Thyroid gland (tissue), 4 donors: ENCODE measurements around the gene SLC23A2. TPM values are rescaled to one million over a fixed set of nuclear protein-coding genes. Genes with fewer than 3 reads are reported as not detected.

ENCODE experiments used
- DNase-seq, 2 donors: peaks; one replicate each; pipeline ENCODE4 v3.0.0-alpha.2; 2019
- H3K27ac ChIP-seq, 3 donors: fragments of 200-600 bp; sonication (generic); 1 replicate in 2 of 3; 2 replicates in 1 of 3; pipeline ENCODE4 v1.5.1; 2016 to 2019; ENCODE audit warnings: mild to moderate bottlenecking in 1 of 3, moderate library complexity in 1 of 3
- H3K27me3 ChIP-seq: fragments of 200-600 bp; sonication (generic); one replicate; pipeline ENCODE4 v1.5.1; 2019
- H3K36me3 ChIP-seq, 2 donors: fragments of 200-600 bp; sonication (generic); one replicate each; pipeline ENCODE4 v1.5.1; 2016 to 2019
- H3K4me1 ChIP-seq, 2 donors: fragments of 200-600 bp; sonication (generic); one replicate each; pipeline ENCODE4 v1.5.1; 2017 to 2019
- H3K4me3 ChIP-seq, 3 donors: fragments of 200-600 bp; sonication (generic); replicated peaks in 1 of 3; 1 replicate in 2 of 3; 2 replicates in 1 of 3; pipeline ENCODE4 v1.5.1; 2016; ENCODE audit warnings: mild to moderate bottlenecking in 1 of 3
- H3K9me3 ChIP-seq: fragments of 200-600 bp; sonication (generic); one replicate; pipeline ENCODE4 v1.5.1; 2017
- POLR2A ChIP-seq, 2 donors: fragments of 450-650 bp; IDR thresholded peaks; one replicate each; pipeline ENCODE4 v1.6.1; 2017; ENCODE audit warnings: antibody characterized with exemption in 2 of 2, mild to moderate bottlenecking in 2 of 2, moderate library complexity in 1 of 2
- WGBS, 2 donors: methylation state at CpG; one replicate each; pipeline ENCODE4 v1.1.5; 2017; 5-methylcytosine and 5-hydroxymethylcytosine counted together
- intact Hi-C: fragments of 100-400 bp; cut with DNase I; formaldehyde crosslinking; loops from one replicate; pipeline ENCODE4 v1.15.1; 2023
- total RNA-seq, 4 donors: library from RNA; depleted of rRNA; stranded (reverse); fragments of >200 nt; gene quantifications; one replicate each; pipeline ENCODE4 v1.2.3, GENCODE V29; 2016
- TF ChIP-seq, protein P1 (sequence below), 6 experiments: fragments of 200-600 bp in 3 of 6; fragments of 450-650 bp in 3 of 6; sonication (generic) in 3 of 6; IDR thresholded peaks; one replicate each; pipeline ENCODE4 v1.5.1; 2016 to 2019; ENCODE audit warnings: antibody characterized with exemption in 6 of 6, mild to moderate bottlenecking in 2 of 6, inconsistent platforms in 1 of 6, moderate library complexity in 1 of 6

The SLC23A2 gene
- total RNA-seq, 4 donors from 2014 or later = 36.3 to 67.1 (median 53.7) TPM

GRCh38 chr20:4873396-4873795 lies 127.9 kb downstream of the SLC23A2 start:
- no peak overlapping the region for H3K27ac ChIP-seq
- H3K36me3 ChIP-seq = peaks cover 11 to 12% of the 10 kb centered on the region in 2 donors
- intact Hi-C loops = no loop called here
- TF ChIP-seq POLR2A (IDR thresholded peaks at IDR 0.05) = no peak
- TF ChIP-seq, protein P1, sequence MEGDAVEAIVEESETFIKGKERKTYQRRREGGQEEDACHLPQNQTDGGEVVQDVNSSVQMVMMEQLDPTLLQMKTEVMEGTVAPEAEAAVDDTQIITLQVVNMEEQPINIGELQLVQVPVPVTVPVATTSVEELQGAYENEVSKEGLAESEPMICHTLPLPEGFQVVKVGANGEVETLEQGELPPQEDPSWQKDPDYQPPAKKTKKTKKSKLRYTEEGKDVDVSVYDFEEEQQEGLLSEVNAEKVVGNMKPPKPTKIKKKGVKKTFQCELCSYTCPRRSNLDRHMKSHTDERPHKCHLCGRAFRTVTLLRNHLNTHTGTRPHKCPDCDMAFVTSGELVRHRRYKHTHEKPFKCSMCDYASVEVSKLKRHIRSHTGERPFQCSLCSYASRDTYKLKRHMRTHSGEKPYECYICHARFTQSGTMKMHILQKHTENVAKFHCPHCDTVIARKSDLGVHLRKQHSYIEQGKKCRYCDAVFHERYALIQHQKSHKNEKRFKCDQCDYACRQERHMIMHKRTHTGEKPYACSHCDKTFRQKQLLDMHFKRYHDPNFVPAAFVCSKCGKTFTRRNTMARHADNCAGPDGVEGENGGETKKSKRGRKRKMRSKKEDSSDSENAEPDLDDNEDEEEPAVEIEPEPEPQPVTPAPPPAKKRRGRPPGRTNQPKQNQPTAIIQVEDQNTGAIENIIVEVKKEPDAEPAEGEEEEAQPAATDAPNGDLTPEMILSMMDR (IDR thresholded peaks at IDR 0.05) = no peak
- no peak overlapping the region for H3K4me3 ChIP-seq
- H3K4me1 ChIP-seq = peaks cover 7 to 13% of the 10 kb centered on the region in 2 donors
- no peaks in the 10 kb centered on the region for H3K27me3 ChIP-seq
- no peaks in the 10 kb centered on the region for H3K9me3 ChIP-seq
- 100% methylated on average over 2 of the region's 2 CpGs; no CpG with 5 or more reads in 1 of the 2 donors for WGBS, 2 donors
- no peak for DNase-seq

DNA sequence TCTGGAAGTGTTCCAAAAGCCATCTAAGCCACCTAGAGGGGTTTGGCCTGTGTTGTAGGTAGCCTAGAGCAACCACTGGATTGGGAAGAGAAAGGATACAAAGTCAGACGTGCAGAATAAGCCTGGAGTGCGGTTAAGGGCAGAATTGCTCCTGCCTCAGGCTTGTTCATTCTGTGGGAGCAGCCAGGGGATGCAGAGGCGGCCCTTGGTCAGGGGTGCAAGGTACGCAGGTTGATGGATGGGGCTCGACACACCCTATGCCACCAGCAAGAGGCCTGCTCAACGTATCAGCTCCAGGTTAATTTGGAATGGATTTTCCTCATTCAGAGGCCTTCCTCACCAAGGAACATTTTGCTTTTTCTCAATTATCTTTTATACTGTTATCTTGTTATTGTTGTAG lies 129.8 kb downstream of the SLC23A2 start:
- Histone ChIP-seq H3K27ac (no peak overlapping the region), H3K4me1 (peaks cover 7 to 13% of the 10 kb centered on the region in 2 donors), H3K4me3 (no peak overlapping the region), H3K27me3 (no peaks in the 10 kb centered on the region), H3K9me3 (no peaks in the 10 kb centered on the region), H3K36me3 (peaks cover 11 to 12% of the 10 kb centered on the region in 2 donors)
- WGBS, 2 donors = 93 to 97% methylated on average over 6 of the region's 6 CpGs
- TF ChIP-seq POLR2A (IDR thresholded peaks at IDR 0.05) = no peak
- TF ChIP-seq, protein P1 (IDR thresholded peaks at IDR 0.05) = no peak
- intact Hi-C loops = no loop called here
- DNase-seq = no peak

GRCh38 chr20:4870906-4871305 lies 130.4 kb downstream of the SLC23A2 start:
- Histone ChIP-seq H3K4me3 (no peak overlapping the region), H3K27me3 (no peaks in the 10 kb centered on the region), H3K9me3 (no peaks in the 10 kb centered on the region), H3K36me3 (peaks cover 11 to 12% of the 10 kb centered on the region in 2 donors), H3K27ac (no peak overlapping the region), H3K4me1 (peaks cover 1 to 9% of the 10 kb centered on the region in 2 donors)
- TF ChIP-seq, protein P1 (IDR thresholded peaks at IDR 0.05) = no peak
- TF ChIP-seq POLR2A (IDR thresholded peaks at IDR 0.05) = no peak
- intact Hi-C loops = no loop called here
- DNase-seq = no peak
- WGBS, 2 donors = 85 to 86% methylated on average over 5 of the region's 5 CpGs

DNA sequence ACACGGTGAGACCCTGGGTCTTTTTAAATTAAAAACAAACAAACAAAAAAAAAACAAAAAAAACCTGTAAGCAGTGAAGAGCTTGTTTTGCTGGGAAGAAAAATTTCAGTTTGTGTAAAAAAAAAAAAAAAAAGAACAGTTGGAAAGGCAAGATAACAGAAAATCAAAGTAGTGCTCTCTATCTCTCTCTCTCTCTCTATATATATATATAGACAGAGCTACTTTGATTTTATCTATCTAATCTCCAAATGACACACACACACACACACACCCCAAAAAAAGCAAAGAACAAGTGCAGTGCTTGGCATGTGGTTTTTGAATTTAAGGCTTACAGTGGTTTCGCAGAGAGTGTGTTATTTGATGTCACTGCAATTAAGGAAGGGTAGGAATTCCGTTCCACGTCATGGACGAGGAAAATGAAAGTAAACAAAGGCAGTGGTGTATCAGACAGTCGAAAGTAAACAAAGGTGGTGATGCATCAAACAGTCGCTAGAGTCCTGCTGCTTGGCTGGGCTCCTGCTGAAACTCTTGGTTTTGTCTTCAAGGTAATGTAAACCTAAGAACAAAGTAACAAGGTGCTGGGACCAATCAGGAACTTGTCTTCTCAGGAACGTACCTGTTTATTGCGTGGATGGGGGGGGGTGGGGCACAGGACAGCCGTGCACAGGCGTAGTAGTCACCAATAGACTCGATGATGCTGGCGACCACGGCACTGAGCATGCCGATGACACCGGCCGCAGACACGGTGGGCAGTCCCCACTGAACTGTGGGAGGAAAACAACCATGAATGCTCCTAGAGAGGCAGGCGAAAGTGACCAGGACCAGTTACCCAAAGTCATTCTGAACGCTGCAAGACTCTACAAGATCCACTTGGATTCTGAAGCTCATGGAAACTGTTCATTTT lies 131.8 kb downstream of the SLC23A2 start:
- TF ChIP-seq, protein P1 (IDR thresholded peaks at IDR 0.05) = no peak
- TF ChIP-seq POLR2A (IDR thresholded peaks at IDR 0.05) = no peak
- H3K36me3 ChIP-seq = peaks cover 16 to 19% of the 10 kb centered on the region in 2 donors
- intact Hi-C loops = no loop called here
- no peaks in the 10 kb centered on the region for H3K27me3 ChIP-seq
- H3K4me3 ChIP-seq = no peak overlapping the region
- H3K9me3 ChIP-seq = no peaks in the 10 kb centered on the region
- DNase-seq = no peak
- WGBS, 2 donors = 86 to 87% methylated on average over 16 to 20 of the region's 20 CpGs
- no peak overlapping the region for H3K27ac ChIP-seq
- no peaks in the 10 kb centered on the region for H3K4me1 ChIP-seq

- no peaks in the 10 kb centered on the region for H3K27me3 ChIP-seq
- DNase-seq = no peak
- intact Hi-C loops = no loop called here
- TF ChIP-seq POLR2A (IDR thresholded peaks at IDR 0.05) = no peak
- TF ChIP-seq, protein P1 (IDR thresholded peaks at IDR 0.05) = no peak
- H3K36me3 ChIP-seq = peaks cover 20% of the 10 kb centered on the region in 2 donors
- no peak overlapping the region for H3K4me3 ChIP-seq
- WGBS, 2 donors = 95 to 97% methylated on average over 4 of the region's 4 CpGs
- no peaks in the 10 kb centered on the region for H3K9me3 ChIP-seq
- no peak overlapping the region for H3K27ac ChIP-seq
- H3K4me1 ChIP-seq = no peaks in the 10 kb centered on the region
Measured at GRCh38 chr20:4867051-4867450, 134.3 kb downstream of the SLC23A2 start.
